A172 (cell line): ENCODE measurements around the gene HCRTR2. TPM values are rescaled to one million over a fixed set of nuclear protein-coding genes. Genes with fewer than 3 reads are reported as not detected.

Experiments
- DNase-seq: peaks from one replicate; pipeline ENCODE4 v3.0.0-alpha.2; 2015; ENCODE audit warnings: low spot score
- total RNA-seq: library from RNA; depleted of rRNA; stranded (reverse); fragments of >200 nt; shearing (Covaris generic); gene quantifications from 2 replicates; pipeline ENCODE4 v1.2.3, GENCODE V29; 2014; rRNA removed

The HCRTR2 gene
- total RNA-seq, 1 experiment from 2014 or later: not detected

- no peak for DNase-seq
These were observed 152.9 kb downstream of the HCRTR2 start, which contains the start of gene GFRAL for GRCh38 chr6:55327169-55327568. TSS of gene GFRAL (plus strand) at chr6:55327469. CDS start at chr6:55327555, 86 bp downstream.

Other genes with a start within 250 kb of the HCRTR2 start
- not detected in 2 replicates for gene GFRAL, start 153.0 kb downstream of the HCRTR2 start, total RNA-seq